ENCODE data around the gene TRABD.

TRABD gene

GRCh38 chr22:50178471-50178864 lies 7.2 kb upstream of the TRABD start:
- H3K79me2 ChIP-seq (ENCODE audit: insufficient read depth, low read depth) = no peaks in the 10 kb centered on the region
- H3K27me3 ChIP-seq (ENCODE audit: insufficient read depth, low read depth) = no peaks in the 10 kb centered on the region
- no peak overlapping the region for H3K4me2 ChIP-seq
- no peak overlapping the region for H3K27ac ChIP-seq
- no peak overlapping the region for H3K9ac ChIP-seq
- H4K20me1 ChIP-seq (ENCODE audit: insufficient read depth) = no peaks in the 10 kb centered on the region
- H3K4me1 ChIP-seq (ENCODE audit: low read depth, poor library complexity, severe bottlenecking) = no peaks in the 10 kb centered on the region
- H3K36me3 ChIP-seq (ENCODE audit: insufficient read depth) = no peaks in the 10 kb centered on the region
- no peak overlapping the region for H3K4me3 ChIP-seq (IDR thresholded peaks at IDR 0.05; ENCODE audit: insufficient read depth, low read depth, low read length)
- H2AFZ ChIP-seq (ENCODE audit: low read depth) = no peak overlapping the region
- no peak for TF ChIP-seq CTCF (conservative IDR thresholded peaks at IDR 0.05; ENCODE audit: low read depth, low read length)

GRCh38 chr22:50178871-50179869 lies 6.5 kb upstream of the TRABD start:
- H3K9ac ChIP-seq = no peak overlapping the region
- H2AFZ ChIP-seq (ENCODE audit: low read depth) = no peak overlapping the region
- no peaks in the 10 kb centered on the region for H3K36me3 ChIP-seq (ENCODE audit: insufficient read depth)
- H3K4me3 ChIP-seq (IDR thresholded peaks at IDR 0.05; ENCODE audit: insufficient read depth, low read depth, low read length) = no peak overlapping the region
- no peaks in the 10 kb centered on the region for H3K4me1 ChIP-seq (ENCODE audit: low read depth, poor library complexity, severe bottlenecking)
- no peaks in the 10 kb centered on the region for H3K79me2 ChIP-seq (ENCODE audit: insufficient read depth, low read depth)
- no peak overlapping the region for H3K4me2 ChIP-seq
- no peaks in the 10 kb centered on the region for H3K27me3 ChIP-seq (ENCODE audit: insufficient read depth, low read depth)
- TF ChIP-seq CTCF (conservative IDR thresholded peaks at IDR 0.05; ENCODE audit: low read depth, low read length) = no peak
- H3K27ac ChIP-seq = no peak overlapping the region
- no peaks in the 10 kb centered on the region for H4K20me1 ChIP-seq (ENCODE audit: insufficient read depth)

- no peaks in the 10 kb centered on the region for H4K20me1 ChIP-seq (ENCODE audit: insufficient read depth)
- no peaks in the 10 kb centered on the region for H3K36me3 ChIP-seq (ENCODE audit: insufficient read depth)
- no peak overlapping the region for H3K9ac ChIP-seq
- H2AFZ ChIP-seq (ENCODE audit: low read depth) = no peak overlapping the region
- no peak overlapping the region for H3K27ac ChIP-seq
- no peaks in the 10 kb centered on the region for H3K4me1 ChIP-seq (ENCODE audit: low read depth, poor library complexity, severe bottlenecking)
- no peak overlapping the region for H3K4me2 ChIP-seq
- H3K4me3 ChIP-seq (IDR thresholded peaks at IDR 0.05; ENCODE audit: insufficient read depth, low read depth, low read length) = no peak overlapping the region
- H3K79me2 ChIP-seq (ENCODE audit: insufficient read depth, low read depth) = no peaks in the 10 kb centered on the region
- H3K27me3 ChIP-seq (ENCODE audit: insufficient read depth, low read depth) = no peaks in the 10 kb centered on the region
- TF ChIP-seq CTCF (conservative IDR thresholded peaks at IDR 0.05; ENCODE audit: low read depth, low read length) = no peak
These were observed 5.6 kb upstream of the TRABD start for GRCh38 chr22:50179937-50180726.

GRCh38 chr22:50180727-50181521 lies 4.8 kb upstream of the TRABD start:
- no peak for TF ChIP-seq CTCF (conservative IDR thresholded peaks at IDR 0.05; ENCODE audit: low read depth, low read length)
- H3K27ac ChIP-seq = no peak overlapping the region
- H3K79me2 ChIP-seq (ENCODE audit: insufficient read depth, low read depth) = no peaks in the 10 kb centered on the region
- no peaks in the 10 kb centered on the region for H3K36me3 ChIP-seq (ENCODE audit: insufficient read depth)
- H3K27me3 ChIP-seq (ENCODE audit: insufficient read depth, low read depth) = no peaks in the 10 kb centered on the region
- no peak overlapping the region for H3K4me3 ChIP-seq (IDR thresholded peaks at IDR 0.05; ENCODE audit: insufficient read depth, low read depth, low read length)
- no peak overlapping the region for H3K9ac ChIP-seq
- no peak overlapping the region for H3K4me2 ChIP-seq
- no peaks in the 10 kb centered on the region for H3K4me1 ChIP-seq (ENCODE audit: low read depth, poor library complexity, severe bottlenecking)
- no peak overlapping the region for H2AFZ ChIP-seq (ENCODE audit: low read depth)
- H4K20me1 ChIP-seq (ENCODE audit: insufficient read depth) = no peaks in the 10 kb centered on the region
